HL-60 (cell line): ENCODE results near the gene PSPN.

Experiments
- DNase-seq, 2 experiments: peaks; one replicate each; pipeline ENCODE4 v3.0.0-alpha.2; 2010 to 2020; ENCODE audit warnings: low read depth in 1 of 2, low spot score in 1 of 2
- H3K27ac ChIP-seq: fragments of 250-450 bp; sonication (Bioruptor Pico); replicated peaks from 2 replicates; pipeline ENCODE4 v1.5.1; 2020; ENCODE audit warnings: mild to moderate bottlenecking, moderate library complexity
- H3K27me3 ChIP-seq: fragments of 250-450 bp; sonication (Bioruptor Pico); 2 replicates; pipeline ENCODE4 v1.5.1; 2021; ENCODE audit warnings: mild to moderate bottlenecking, moderate library complexity; ENCODE audit not compliant: insufficient read depth, poor library complexity, severe bottlenecking
- H3K4me3 ChIP-seq: replicated peaks from 2 replicates; pipeline ENCODE4 v1.5.1; 2011; ENCODE audit warnings: mild to moderate bottlenecking, control low read depth, low read length; ENCODE audit not compliant: insufficient read depth
- CTCF ChIP-seq: IDR thresholded peaks from one replicate; pipeline ENCODE4 v1.5.1; 2011; ENCODE audit warnings: low read length, control low read depth, inconsistent platforms; ENCODE audit not compliant: insufficient read depth
- GABPA ChIP-seq: IDR thresholded peaks from 2 replicates; pipeline ENCODE4 v1.6.1; 2012; ENCODE audit warnings: low read depth
- POLR2AphosphoS5 ChIP-seq: IDR thresholded peaks from 2 replicates; pipeline ENCODE4 v1.6.1; 2012; ENCODE audit warnings: low read depth
- SPI1 ChIP-seq: IDR thresholded peaks from 2 replicates; pipeline ENCODE4 v1.6.1; 2012; ENCODE audit warnings: low read depth, mild to moderate bottlenecking, borderline replicate concordance
- long read RNA-seq: library from polyadenylated mRNA; unstranded; transcript quantifications from one replicate; pipeline ENCODE4 v2.0.0, GENCODE V29; 2020
- TF ChIP-seq, protein P1 (sequence below): IDR thresholded peaks from 2 replicates; pipeline ENCODE4 v1.6.1; 2012; ENCODE audit warnings: low read depth; ENCODE audit not compliant: insufficient replicate concordance

Gene PSPN, protein sequence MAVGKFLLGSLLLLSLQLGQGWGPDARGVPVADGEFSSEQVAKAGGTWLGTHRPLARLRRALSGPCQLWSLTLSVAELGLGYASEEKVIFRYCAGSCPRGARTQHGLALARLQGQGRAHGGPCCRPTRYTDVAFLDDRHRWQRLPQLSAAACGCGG
- long read RNA-seq: 0 reads

- H3K27ac ChIP-seq: no peak within 1 kb of the TSS
- TF ChIP-seq CTCF (no peak), GABPA (no peak), POLR2AphosphoS5 (no peak), SPI1 (no peak)
- TF ChIP-seq, protein P1, sequence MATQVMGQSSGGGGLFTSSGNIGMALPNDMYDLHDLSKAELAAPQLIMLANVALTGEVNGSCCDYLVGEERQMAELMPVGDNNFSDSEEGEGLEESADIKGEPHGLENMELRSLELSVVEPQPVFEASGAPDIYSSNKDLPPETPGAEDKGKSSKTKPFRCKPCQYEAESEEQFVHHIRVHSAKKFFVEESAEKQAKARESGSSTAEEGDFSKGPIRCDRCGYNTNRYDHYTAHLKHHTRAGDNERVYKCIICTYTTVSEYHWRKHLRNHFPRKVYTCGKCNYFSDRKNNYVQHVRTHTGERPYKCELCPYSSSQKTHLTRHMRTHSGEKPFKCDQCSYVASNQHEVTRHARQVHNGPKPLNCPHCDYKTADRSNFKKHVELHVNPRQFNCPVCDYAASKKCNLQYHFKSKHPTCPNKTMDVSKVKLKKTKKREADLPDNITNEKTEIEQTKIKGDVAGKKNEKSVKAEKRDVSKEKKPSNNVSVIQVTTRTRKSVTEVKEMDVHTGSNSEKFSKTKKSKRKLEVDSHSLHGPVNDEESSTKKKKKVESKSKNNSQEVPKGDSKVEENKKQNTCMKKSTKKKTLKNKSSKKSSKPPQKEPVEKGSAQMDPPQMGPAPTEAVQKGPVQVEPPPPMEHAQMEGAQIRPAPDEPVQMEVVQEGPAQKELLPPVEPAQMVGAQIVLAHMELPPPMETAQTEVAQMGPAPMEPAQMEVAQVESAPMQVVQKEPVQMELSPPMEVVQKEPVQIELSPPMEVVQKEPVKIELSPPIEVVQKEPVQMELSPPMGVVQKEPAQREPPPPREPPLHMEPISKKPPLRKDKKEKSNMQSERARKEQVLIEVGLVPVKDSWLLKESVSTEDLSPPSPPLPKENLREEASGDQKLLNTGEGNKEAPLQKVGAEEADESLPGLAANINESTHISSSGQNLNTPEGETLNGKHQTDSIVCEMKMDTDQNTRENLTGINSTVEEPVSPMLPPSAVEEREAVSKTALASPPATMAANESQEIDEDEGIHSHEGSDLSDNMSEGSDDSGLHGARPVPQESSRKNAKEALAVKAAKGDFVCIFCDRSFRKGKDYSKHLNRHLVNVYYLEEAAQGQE: no peak
These were observed at the start of gene PSPN for GRCh38 chr19:6375411-6376010. Gene PSPN, minus strand, starts transcription at chr19:6375933. Its CDS starts 84 bp downstream, at chr19:6375849.

DNA sequence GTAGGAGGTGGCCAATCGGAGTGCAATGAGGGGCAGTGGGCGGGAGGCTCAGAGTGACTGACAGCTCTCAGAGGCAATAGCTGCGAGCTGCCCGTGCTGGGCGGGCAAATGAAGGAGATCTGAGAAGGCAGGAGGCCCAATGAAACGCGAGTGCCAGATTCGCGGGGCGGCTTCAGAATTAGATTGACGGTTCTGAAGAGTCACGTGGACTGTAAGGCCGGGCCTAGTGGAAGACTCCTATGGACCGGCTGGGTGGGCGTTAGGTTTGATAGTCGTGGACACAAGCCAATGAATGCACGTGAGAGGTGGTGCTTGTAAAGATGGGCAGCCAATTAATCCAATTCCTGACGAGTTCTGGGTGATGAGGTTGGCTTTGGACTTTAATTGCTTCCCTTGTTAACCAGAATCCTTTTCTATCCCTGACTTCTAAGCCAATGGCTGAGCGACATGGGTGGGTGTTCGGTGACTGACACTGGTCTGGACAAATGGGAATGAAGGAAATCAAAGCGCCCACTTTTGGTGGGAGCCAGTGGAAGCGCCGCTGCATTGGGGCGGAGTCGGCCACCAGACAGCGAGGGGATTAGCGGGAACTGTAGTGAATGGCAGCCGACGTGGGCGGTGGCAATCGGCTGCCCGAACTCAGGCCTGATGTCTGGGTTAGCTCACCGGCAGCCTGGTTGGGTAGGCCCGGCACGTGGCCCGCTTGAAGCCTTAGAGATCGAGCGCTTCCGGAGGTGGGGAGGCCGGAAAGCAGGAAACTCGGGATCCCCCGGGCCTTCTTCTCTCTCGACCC, 49.4 kb upstream of the PSPN start:
- TF ChIP-seq POLR2AphosphoS5 (peak; percentile 64; the same call in 1 of the 2 replicates), CTCF (no peak), SPI1 (no peak), GABPA (peak; percentile 46; the same call in 1 of the 2 replicates)
- TF ChIP-seq, protein P1: no peak
- peak overlapping the region; percentile 58 for H3K27ac ChIP-seq
- no peaks in the 10 kb centered on the region for H3K27me3 ChIP-seq
- H3K4me3 ChIP-seq: no peak overlapping the region; the same call in 1 of the 2 replicates
- peak; percentile 100 for DNase-seq

More at GRCh38 chr19:6375411-6376010, at the start of gene PSPN:
- Histone ChIP-seq H3K4me3 (no peak within 1 kb of the TSS), H3K27me3 (no peaks in the 10 kb centered on the region)
- no peak for DNase-seq

- H3K27ac ChIP-seq: peak within 1 kb of the TSS; percentile 73
- no peaks in the 10 kb centered on the region for H3K27me3 ChIP-seq
- H3K4me3 ChIP-seq: peak within 1 kb of the TSS; percentile 93
- no peak for DNase-seq
- no peak for TF ChIP-seq SPI1
- TF ChIP-seq CTCF: no peak
- TF ChIP-seq, protein P1: no peak
- TF ChIP-seq POLR2AphosphoS5: peak; percentile 91
- no peak for TF ChIP-seq GABPA
These were observed 48.6 kb upstream of the PSPN start, which contains the start of gene KHSRP for GRCh38 chr19:6424195-6424938. Gene KHSRP, minus strand, starts transcription at chr19:6424811. Its CDS starts 110 bp downstream, at chr19:6424701.
